Thoracic aorta (tissue), 2 donors: ENCODE data around the gene TJP1. TPM values are rescaled to one million over a fixed set of nuclear protein-coding genes. Genes with fewer than 3 reads are reported as not detected.

Experiments
- ATAC-seq: fragments of 150-250 bp; one replicate; pipeline ENCODE4 v1.8.0; 2017; ENCODE audit warnings: low read depth; ENCODE audit not compliant: insufficient number of reproducible peaks, low FRiP score
- DNase-seq: peaks from one replicate; pipeline ENCODE4 v3.0.0-alpha.2; 2020; ENCODE audit warnings: low spot score
- H3K27ac ChIP-seq, 2 donors: fragments of 200-600 bp; sonication (generic); 1 replicate in 1 of 2; 2 replicates in 1 of 2; pipeline ENCODE4 v1.5.1; 2016; ENCODE audit warnings: mild to moderate bottlenecking in 2 of 2, moderate library complexity in 2 of 2
- H3K27me3 ChIP-seq: fragments of 200-600 bp; sonication (generic); replicated peaks from 2 replicates; pipeline ENCODE4 v1.6.0; 2016; ENCODE audit warnings: mild to moderate bottlenecking; ENCODE audit not compliant: insufficient read depth
- H3K36me3 ChIP-seq: fragments of 200-600 bp; sonication (generic); one replicate; pipeline ENCODE4 v1.5.1; 2016
- H3K4me1 ChIP-seq, 2 donors: fragments of 200-600 bp; sonication (generic); 1 replicate in 1 of 2; 2 replicates in 1 of 2; pipeline versions ENCODE4 v1.5.1 to v1.6.0; 2016; ENCODE audit warnings: low read depth in 2 of 2, mild to moderate bottlenecking in 1 of 2; ENCODE audit not compliant: control insufficient read depth in 1 of 2
- H3K4me3 ChIP-seq: fragments of 200-600 bp; sonication (generic); 2 replicates; pipeline ENCODE4 v1.5.1; 2016; ENCODE audit warnings: mild to moderate bottlenecking
- H3K9me3 ChIP-seq: fragments of 200-600 bp; sonication (generic); 2 replicates; pipeline ENCODE4 v1.5.1; 2016
- total RNA-seq, 2 donors: library from RNA; depleted of rRNA; stranded (reverse); fragments of >200 nt; gene quantifications; one replicate each; pipeline versions ENCODE4 v1.1.0 to v1.2.3, GENCODE V29; 2016
- TF ChIP-seq, protein P1 (sequence below): fragments of 200-600 bp; sonication (generic); IDR thresholded peaks from one replicate; pipeline ENCODE4 v1.5.1; 2019; ENCODE audit warnings: antibody characterized with exemption

TJP1 gene
- total RNA-seq, 2 donors from 2014 or later = 78.4 to 146 TPM

DNA sequence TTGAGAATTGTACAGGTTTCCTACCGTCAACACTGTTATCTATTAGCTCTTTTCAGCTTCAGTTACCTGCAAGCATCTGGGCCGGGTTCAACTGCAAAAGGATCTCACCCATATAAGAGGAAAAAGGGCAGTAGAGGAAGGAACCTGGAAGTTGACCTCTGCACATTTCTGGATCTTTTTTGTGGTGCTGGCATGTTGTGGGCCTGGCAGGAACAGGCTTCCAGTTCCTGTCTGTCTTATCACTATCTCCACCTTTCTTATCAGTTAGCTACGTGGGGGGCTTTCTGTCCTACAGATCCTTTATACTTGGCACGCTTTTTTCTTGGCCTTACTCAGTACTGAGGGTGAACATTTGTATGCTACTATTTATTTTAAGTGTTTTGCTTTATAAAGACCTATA is 42.2 kb upstream of the TJP1 start:
- TF ChIP-seq, protein P1, sequence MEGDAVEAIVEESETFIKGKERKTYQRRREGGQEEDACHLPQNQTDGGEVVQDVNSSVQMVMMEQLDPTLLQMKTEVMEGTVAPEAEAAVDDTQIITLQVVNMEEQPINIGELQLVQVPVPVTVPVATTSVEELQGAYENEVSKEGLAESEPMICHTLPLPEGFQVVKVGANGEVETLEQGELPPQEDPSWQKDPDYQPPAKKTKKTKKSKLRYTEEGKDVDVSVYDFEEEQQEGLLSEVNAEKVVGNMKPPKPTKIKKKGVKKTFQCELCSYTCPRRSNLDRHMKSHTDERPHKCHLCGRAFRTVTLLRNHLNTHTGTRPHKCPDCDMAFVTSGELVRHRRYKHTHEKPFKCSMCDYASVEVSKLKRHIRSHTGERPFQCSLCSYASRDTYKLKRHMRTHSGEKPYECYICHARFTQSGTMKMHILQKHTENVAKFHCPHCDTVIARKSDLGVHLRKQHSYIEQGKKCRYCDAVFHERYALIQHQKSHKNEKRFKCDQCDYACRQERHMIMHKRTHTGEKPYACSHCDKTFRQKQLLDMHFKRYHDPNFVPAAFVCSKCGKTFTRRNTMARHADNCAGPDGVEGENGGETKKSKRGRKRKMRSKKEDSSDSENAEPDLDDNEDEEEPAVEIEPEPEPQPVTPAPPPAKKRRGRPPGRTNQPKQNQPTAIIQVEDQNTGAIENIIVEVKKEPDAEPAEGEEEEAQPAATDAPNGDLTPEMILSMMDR = no peak
- ATAC-seq = no peak

DNA sequence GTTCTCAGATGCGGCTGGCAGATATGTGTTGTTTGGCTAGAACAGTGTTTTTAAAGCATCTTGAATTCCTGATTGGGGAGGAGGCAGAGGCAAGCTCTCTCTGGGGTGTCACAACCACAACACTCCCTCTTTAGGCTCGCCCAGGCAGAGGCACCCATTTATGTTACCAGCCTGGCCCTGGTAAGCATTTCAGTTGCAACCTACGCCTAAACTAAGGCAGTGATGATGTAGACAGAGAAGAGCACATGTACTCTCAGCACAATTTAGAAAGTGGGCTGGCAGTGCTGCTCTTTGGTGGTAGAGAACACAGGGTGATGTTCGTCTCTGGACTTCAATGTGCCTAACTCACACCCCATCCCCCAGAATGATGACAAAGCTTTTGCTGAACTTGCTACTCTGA is 41.2 kb upstream of the TJP1 start:
- no peak for DNase-seq
- Histone ChIP-seq H3K4me1 (peaks cover 7 to 14% of the 10 kb centered on the region in 2 donors), H3K9me3 (no peaks in the 10 kb centered on the region), H3K27me3 (no peaks in the 10 kb centered on the region), H3K27ac (no peak overlapping the region), H3K36me3 (no peaks in the 10 kb centered on the region), H3K4me3 (no peak overlapping the region)
- ATAC-seq = no peak
- TF ChIP-seq, protein P1 = no peak

More for the DNA sequence above, 42.2 kb upstream of the TJP1 start:
- Histone ChIP-seq H3K36me3 (no peaks in the 10 kb centered on the region), H3K9me3 (no peaks in the 10 kb centered on the region), H3K27ac (peak overlapping the region in 1 of 2 donors; percentile 27), H3K4me1 (peaks cover 7 to 14% of the 10 kb centered on the region in 2 donors), H3K27me3 (no peaks in the 10 kb centered on the region), H3K4me3 (no peak overlapping the region)
- DNase-seq = no peak

DNA sequence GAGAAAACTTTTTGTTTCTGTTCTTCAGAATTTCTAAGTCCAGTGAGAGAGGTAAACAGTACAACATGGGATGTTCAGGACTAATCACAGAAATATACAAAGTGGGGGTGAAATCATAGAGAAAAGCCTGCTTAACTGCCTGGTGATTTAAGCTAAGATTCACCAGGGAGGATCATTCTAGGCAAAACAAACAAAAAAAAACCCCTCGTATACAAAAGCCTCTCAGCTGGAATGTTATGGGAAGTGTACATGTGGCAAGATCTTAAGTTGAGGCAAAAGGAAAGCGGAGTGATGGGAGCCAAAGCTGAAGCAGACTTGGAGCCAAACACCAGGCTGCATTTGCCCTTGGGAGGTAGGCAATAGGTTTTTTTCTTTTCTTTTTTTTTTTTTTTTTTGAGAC is 40.0 kb upstream of the TJP1 start:
- no peak for DNase-seq
- TF ChIP-seq, protein P1 = no peak
- no peak overlapping the region for H3K27ac ChIP-seq
- no peak for ATAC-seq
- H3K4me3 ChIP-seq = no peak overlapping the region
- no peaks in the 10 kb centered on the region for H3K36me3 ChIP-seq
- H3K27me3 ChIP-seq = no peaks in the 10 kb centered on the region
- peaks cover 7 to 14% of the 10 kb centered on the region in 2 donors for H3K4me1 ChIP-seq
- no peaks in the 10 kb centered on the region for H3K9me3 ChIP-seq

DNA sequence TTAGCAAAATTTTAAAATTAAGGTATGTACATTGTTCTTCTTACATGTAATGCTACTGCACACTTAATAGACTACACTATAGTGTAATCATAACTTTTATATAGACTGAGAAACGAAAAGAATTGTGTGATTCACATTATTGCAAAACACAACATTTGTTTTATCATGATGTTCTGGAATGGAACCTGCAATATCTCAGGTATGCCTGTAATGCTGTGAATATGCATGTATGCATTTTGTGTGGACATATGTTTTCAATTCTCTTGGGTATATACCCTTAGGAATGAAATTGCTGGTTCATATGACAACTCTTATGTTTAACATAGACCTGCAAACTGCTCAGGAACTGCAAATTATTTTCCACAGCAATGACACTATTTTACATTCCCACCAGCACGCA is 38.6 kb upstream of the TJP1 start:
- Histone ChIP-seq H3K27ac (no peak overlapping the region), H3K27me3 (no peaks in the 10 kb centered on the region), H3K36me3 (no peaks in the 10 kb centered on the region), H3K4me1 (peaks cover 7 to 14% of the 10 kb centered on the region in 2 donors), H3K9me3 (no peaks in the 10 kb centered on the region), H3K4me3 (no peak overlapping the region)
- DNase-seq = no peak
- TF ChIP-seq, protein P1 = no peak
- no peak for ATAC-seq

DNA sequence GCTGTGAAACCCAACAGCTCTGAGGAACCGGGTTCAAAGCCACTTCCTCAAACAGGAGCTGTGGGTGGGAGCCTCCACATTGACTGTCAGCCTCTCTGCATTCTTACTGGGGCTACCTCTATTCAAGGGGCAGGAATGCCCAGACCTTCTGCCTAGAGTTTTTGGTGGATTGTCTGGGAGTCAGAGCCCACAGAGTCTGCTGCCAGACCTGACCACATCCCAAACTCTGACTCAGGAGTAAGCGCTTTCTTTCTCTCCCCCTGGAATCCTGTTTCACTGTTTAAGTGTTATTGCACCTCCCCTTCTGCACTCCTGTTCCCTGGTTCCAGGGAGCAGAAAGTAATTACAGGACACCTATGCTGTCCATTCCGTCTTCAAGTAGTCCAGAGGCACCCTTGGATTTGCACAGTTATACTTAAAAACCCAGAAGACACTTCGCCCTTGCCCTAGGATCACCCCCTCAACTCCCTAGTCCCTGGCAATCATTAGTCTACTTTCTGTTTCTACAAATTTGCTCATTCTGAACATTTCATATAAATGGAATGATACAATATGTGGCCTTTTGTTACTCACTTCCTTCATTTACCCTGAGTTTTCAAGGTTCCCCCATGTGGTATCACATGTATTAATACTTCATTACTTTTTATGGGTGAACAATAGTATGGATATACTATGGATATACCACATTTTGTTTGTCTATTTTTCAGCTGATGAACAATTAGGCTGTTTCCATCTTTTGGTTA is 37.9 kb upstream of the TJP1 start:
- no peaks in the 10 kb centered on the region for H3K27me3 ChIP-seq
- DNase-seq (no peak), ATAC-seq (no peak)
- TF ChIP-seq, protein P1 = no peak
- no peaks in the 10 kb centered on the region for H3K36me3 ChIP-seq
- H3K27ac ChIP-seq = no peak overlapping the region
- H3K9me3 ChIP-seq = no peaks in the 10 kb centered on the region
- no peak overlapping the region for H3K4me3 ChIP-seq
- H3K4me1 ChIP-seq = peaks cover 6 to 9% of the 10 kb centered on the region in 2 donors
